GM23338 (cell line): ENCODE results near the gene GALK1. TPM values are rescaled to one million over a fixed set of nuclear protein-coding genes. Genes with fewer than 3 reads are reported as not detected.

ENCODE experiments used
- ATAC-seq: fragments of 200-7000 bp; cut with Tn5 transposase; 3 replicates; pipeline ENCODE4 v1.9.1; 2020
- DNase-seq: peaks from one replicate; pipeline ENCODE4 v3.0.0-alpha.2; 2015; ENCODE audit warnings: low spot score
- H2AFZ ChIP-seq: fragments of 200-600 bp; sonication (generic); 2 replicates; pipeline ENCODE4 v1.8.0; 2016; ENCODE audit warnings: antibody characterized with exemption, mild to moderate bottlenecking, moderate library complexity
- H3F3A ChIP-seq: fragments of 200-600 bp; sonication (generic); replicated peaks from 2 replicates; pipeline ENCODE4 v1.8.0; 2017; ENCODE audit warnings: antibody characterized with exemption, mixed run types, low read depth
- H3K27ac ChIP-seq: fragments of 200-600 bp; sonication (generic); 2 replicates; pipeline ENCODE4 v1.6.1; 2016; ENCODE audit warnings: low read depth
- H3K27me3 ChIP-seq: fragments of 200-600 bp; sonication (generic); 2 replicates; pipeline ENCODE4 v1.8.0; 2016; ENCODE audit warnings: mild to moderate bottlenecking, mixed run types, moderate library complexity; ENCODE audit not compliant: insufficient read depth
- H3K36me3 ChIP-seq: fragments of 200-600 bp; sonication (generic); 2 replicates; pipeline ENCODE4 v1.8.0; 2016; ENCODE audit warnings: mild to moderate bottlenecking; ENCODE audit not compliant: insufficient read depth
- H3K4me1 ChIP-seq: fragments of 200-600 bp; sonication (generic); 2 replicates; pipeline ENCODE4 v1.8.0; 2016; ENCODE audit warnings: mild to moderate bottlenecking, moderate library complexity; ENCODE audit not compliant: insufficient read depth
- H3K4me2 ChIP-seq: fragments of 200-600 bp; sonication (generic); 2 replicates; pipeline ENCODE4 v1.7.1; 2017; ENCODE audit warnings: mixed run types
- H3K4me3 ChIP-seq: fragments of 200-600 bp; sonication (generic); 2 replicates; pipeline ENCODE4 v1.6.1; 2016; ENCODE audit warnings: mixed run types
- H3K79me2 ChIP-seq: fragments of 200-600 bp; sonication (generic); replicated peaks from 2 replicates; pipeline ENCODE4 v1.8.0; 2017; ENCODE audit warnings: mild to moderate bottlenecking; ENCODE audit not compliant: insufficient read depth
- H3K9me2 ChIP-seq: fragments of 200-600 bp; sonication (generic); 2 replicates; pipeline ENCODE4 v1.8.0; 2017; ENCODE audit not compliant: insufficient read depth
- H4K20me1 ChIP-seq: fragments of 200-600 bp; sonication (generic); replicated peaks from 2 replicates; pipeline ENCODE4 v1.8.0; 2017; ENCODE audit warnings: mild to moderate bottlenecking; ENCODE audit not compliant: insufficient read depth
- H3K27ac Mint-ChIP-seq: 2 replicates; pipeline ENCODE4 v1.8.0; 2020; ENCODE audit warnings: inconsistent platforms, mild to moderate bottlenecking, moderate library complexity, mixed read lengths
- H3K27me3 Mint-ChIP-seq: 3 replicates; pipeline ENCODE4 v1.8.0; 2022; ENCODE audit warnings: low read depth, mild to moderate bottlenecking, moderate library complexity, mixed read lengths, inconsistent platforms; ENCODE audit not compliant: insufficient read depth, poor library complexity
- H3K36me3 Mint-ChIP-seq: 3 replicates; pipeline ENCODE4 v1.8.0; 2021; ENCODE audit warnings: low read depth, mild to moderate bottlenecking, inconsistent platforms, moderate library complexity, mixed read lengths
- H3K4me1 Mint-ChIP-seq: 3 replicates; pipeline ENCODE4 v1.8.0; 2020; ENCODE audit warnings: mild to moderate bottlenecking, inconsistent platforms, mixed read lengths
- H3K4me3 Mint-ChIP-seq: 3 replicates; pipeline ENCODE4 v1.8.0; 2021; ENCODE audit warnings: moderate library complexity, mild to moderate bottlenecking, inconsistent platforms, mixed read lengths
- H3K9me3 Mint-ChIP-seq: 3 replicates; pipeline ENCODE4 v1.8.0; 2020; ENCODE audit warnings: moderate library complexity, mild to moderate bottlenecking, inconsistent platforms, mixed read lengths
- EZH2 ChIP-seq: fragments of 200-600 bp; sonication (generic); IDR thresholded peaks from one replicate; pipeline ENCODE4 v1.8.0; 2017; ENCODE audit warnings: antibody characterized with exemption, mild to moderate bottlenecking, low read depth; ENCODE audit not compliant: unreplicated experiment
- EZH2phosphoT487 ChIP-seq: fragments of 200-600 bp; sonication (generic); IDR thresholded peaks from one replicate; pipeline ENCODE4 v1.8.1; 2018; ENCODE audit warnings: antibody characterized with exemption; ENCODE audit not compliant: unreplicated experiment
- JUNB ChIP-seq: IDR thresholded peaks from one replicate; pipeline ENCODE4 v1.6.1; 2016; ENCODE audit warnings: antibody characterized with exemption; ENCODE audit not compliant: unreplicated experiment
- NANOG ChIP-seq: IDR thresholded peaks from 2 replicates; pipeline ENCODE4 v1.6.1; 2016; ENCODE audit warnings: antibody characterized with exemption, borderline replicate concordance
- POLR2AphosphoS5 ChIP-seq: IDR thresholded peaks from 2 replicates; pipeline ENCODE4 v1.6.1; 2016; ENCODE audit warnings: antibody characterized with exemption, low read depth
- STAT1 ChIP-seq: IDR thresholded peaks from one replicate; pipeline ENCODE4 v1.6.1; 2016; ENCODE audit warnings: antibody characterized with exemption; ENCODE audit not compliant: unreplicated experiment
- ZNF331 ChIP-seq: fragments of 250-450 bp; sonication (Bioruptor Pico); IDR thresholded peaks from 2 replicates; pipeline ENCODE4 v1.5.0; 2020; ENCODE audit warnings: low read depth, mild to moderate bottlenecking, moderate library complexity
- polyA plus RNA-seq: library from polyadenylated mRNA; unstranded; fragments of >200 nt; fragmentation: Nextera tagmentation; extraction: Ambion mirVana; gene quantifications from 2 replicates; pipeline ENCODE4 v1.2.1, GENCODE V29; 2016
- total RNA-seq: library from RNA; depleted of rRNA; stranded (reverse); fragments of >200 nt; shearing (Covaris generic); gene quantifications from 2 replicates; pipeline ENCODE4 v1.2.3, GENCODE V29; 2014
- TF ChIP-seq, protein P1 (sequence below): IDR thresholded peaks from one replicate; pipeline ENCODE4 v1.6.1; 2018; ENCODE audit warnings: antibody characterized with exemption; ENCODE audit not compliant: unreplicated experiment

Gene GALK1
- total and polyA plus RNA-seq, 2 experiments from 2014 or later, result 30.5 to 31.7 TPM

DNA sequence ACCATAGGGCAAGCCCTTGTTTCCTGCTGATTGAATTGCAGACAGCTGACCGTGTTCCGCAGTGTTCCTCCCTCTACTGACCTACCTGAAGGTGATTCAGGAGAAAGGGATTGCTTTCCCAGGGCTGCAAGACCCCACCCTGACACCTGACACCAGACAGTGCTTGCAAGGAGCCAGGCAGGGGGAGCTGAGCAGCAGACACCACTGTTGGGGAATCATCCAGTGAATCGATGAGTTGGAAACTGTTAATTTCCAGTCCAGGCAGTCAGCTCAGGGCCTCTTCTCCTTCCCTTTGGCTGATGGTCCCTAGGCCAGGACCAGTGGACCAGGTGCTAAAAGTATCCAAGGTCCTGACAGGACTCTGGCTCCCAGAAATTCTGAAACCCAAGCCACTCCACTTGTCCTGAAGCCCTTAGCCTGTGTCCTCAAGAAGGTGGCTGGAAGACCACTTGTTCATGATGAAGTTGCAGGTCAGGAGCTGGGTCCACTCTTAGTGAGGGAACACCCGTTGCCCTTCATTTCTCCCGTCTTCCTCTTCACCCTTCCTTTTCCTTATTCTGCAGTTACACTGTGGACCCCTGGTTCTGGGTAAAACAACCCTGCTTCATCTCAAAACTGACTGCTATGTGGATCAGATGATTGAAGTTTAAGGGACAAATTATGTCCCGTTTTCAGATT lies 10.1 kb upstream of the GALK1 start:
- Histone ChIP-seq H3F3A (peaks cover 31% of the 10 kb centered on the region), H3K4me1 (peaks cover 10% of the 10 kb centered on the region), H3K4me2 (no peak overlapping the region), H4K20me1 (peaks cover 18% of the 10 kb centered on the region), H3K9me2 (no peaks in the 10 kb centered on the region), H3K4me3 (no peak overlapping the region), H3K27me3 (no peaks in the 10 kb centered on the region), H3K79me2 (peaks cover 22% of the 10 kb centered on the region), H3K27ac (peak overlapping the region; percentile 18; the same call in 1 of the 2 replicates), H3K36me3 (peaks cover 17% of the 10 kb centered on the region; the same call in 1 of the 2 replicates), H2AFZ (no peak overlapping the region)
- Mint-ChIP-seq H3K36me3 (peaks cover 46% of the 10 kb centered on the region), H3K27me3 (peaks cover 50% of the 10 kb centered on the region), H3K4me3 (peak overlapping the region; percentile 27; the same call in 1 of the 3 replicates), H3K27ac (no peak overlapping the region), H3K4me1 (peaks cover 45% of the 10 kb centered on the region), H3K9me3 (peaks cover 4% of the 10 kb centered on the region; the same call in 2 of the 3 replicates)
- TF ChIP-seq, protein P1, sequence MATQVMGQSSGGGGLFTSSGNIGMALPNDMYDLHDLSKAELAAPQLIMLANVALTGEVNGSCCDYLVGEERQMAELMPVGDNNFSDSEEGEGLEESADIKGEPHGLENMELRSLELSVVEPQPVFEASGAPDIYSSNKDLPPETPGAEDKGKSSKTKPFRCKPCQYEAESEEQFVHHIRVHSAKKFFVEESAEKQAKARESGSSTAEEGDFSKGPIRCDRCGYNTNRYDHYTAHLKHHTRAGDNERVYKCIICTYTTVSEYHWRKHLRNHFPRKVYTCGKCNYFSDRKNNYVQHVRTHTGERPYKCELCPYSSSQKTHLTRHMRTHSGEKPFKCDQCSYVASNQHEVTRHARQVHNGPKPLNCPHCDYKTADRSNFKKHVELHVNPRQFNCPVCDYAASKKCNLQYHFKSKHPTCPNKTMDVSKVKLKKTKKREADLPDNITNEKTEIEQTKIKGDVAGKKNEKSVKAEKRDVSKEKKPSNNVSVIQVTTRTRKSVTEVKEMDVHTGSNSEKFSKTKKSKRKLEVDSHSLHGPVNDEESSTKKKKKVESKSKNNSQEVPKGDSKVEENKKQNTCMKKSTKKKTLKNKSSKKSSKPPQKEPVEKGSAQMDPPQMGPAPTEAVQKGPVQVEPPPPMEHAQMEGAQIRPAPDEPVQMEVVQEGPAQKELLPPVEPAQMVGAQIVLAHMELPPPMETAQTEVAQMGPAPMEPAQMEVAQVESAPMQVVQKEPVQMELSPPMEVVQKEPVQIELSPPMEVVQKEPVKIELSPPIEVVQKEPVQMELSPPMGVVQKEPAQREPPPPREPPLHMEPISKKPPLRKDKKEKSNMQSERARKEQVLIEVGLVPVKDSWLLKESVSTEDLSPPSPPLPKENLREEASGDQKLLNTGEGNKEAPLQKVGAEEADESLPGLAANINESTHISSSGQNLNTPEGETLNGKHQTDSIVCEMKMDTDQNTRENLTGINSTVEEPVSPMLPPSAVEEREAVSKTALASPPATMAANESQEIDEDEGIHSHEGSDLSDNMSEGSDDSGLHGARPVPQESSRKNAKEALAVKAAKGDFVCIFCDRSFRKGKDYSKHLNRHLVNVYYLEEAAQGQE, result no peak
- TF ChIP-seq POLR2AphosphoS5, result no peak
- TF ChIP-seq EZH2, result no peak
- TF ChIP-seq NANOG, result no peak
- no peak for TF ChIP-seq JUNB
- no peak for TF ChIP-seq STAT1
- ATAC-seq, result peak; percentile 6
- peak; percentile 62 for DNase-seq

DNA sequence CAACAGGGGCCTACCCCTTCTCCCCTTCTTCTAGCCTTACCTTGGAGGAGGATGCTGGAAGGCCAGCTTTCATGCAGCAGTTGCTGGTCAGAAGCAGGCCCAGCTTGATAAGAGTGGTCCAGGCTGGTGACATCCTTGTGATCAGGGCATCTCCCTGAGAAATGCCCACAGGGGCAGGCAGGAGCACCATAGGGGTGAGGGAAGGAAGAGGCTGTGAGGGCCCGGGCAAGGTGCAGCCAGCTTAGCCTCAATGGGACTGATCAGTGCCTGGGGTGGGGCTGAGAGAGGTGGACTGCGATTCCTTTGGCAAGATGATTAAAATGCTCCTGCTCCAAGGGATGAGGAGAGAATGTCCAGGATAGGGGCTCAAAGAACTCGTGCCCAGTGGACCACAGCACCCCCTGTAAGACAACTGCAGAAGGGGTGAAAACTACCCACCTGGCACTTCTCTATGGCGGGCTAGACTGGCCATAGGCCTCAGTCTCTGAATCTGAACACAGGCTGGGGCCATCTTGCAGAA lies 9.5 kb upstream of the GALK1 start:
- no peak overlapping the region for H3K4me3 ChIP-seq
- H3K27me3 Mint-ChIP-seq, result peaks cover 47% of the 10 kb centered on the region
- H3K36me3 Mint-ChIP-seq, result peaks cover 43% of the 10 kb centered on the region
- H4K20me1 ChIP-seq, result peaks cover 18% of the 10 kb centered on the region
- no peaks in the 10 kb centered on the region for H3K9me2 ChIP-seq
- no peaks in the 10 kb centered on the region for H3K27me3 ChIP-seq
- peaks cover 10% of the 10 kb centered on the region for H3K4me1 ChIP-seq
- H3K27ac Mint-ChIP-seq, result no peak overlapping the region
- ATAC-seq, result no peak; the same call in 2 of the 3 replicates
- H3K4me1 Mint-ChIP-seq, result peaks cover 42% of the 10 kb centered on the region
- 0 out of 2 replicates have a peak overlapping the region, but pooled peaks have one; percentile 59 for H3K27ac ChIP-seq
- peaks cover 17% of the 10 kb centered on the region; the same call in 1 of the 2 replicates for H3K36me3 ChIP-seq
- TF ChIP-seq EZH2phosphoT487, result no peak
- TF ChIP-seq POLR2AphosphoS5, result no peak
- no peak for TF ChIP-seq JUNB
- TF ChIP-seq ZNF331 (CRISPR knock-in tag), result no peak
- no peak for TF ChIP-seq NANOG
- TF ChIP-seq EZH2, result no peak
- TF ChIP-seq STAT1, result no peak
- TF ChIP-seq, protein P1, result no peak
- no peak overlapping the region for H2AFZ ChIP-seq
- H3F3A ChIP-seq, result peaks cover 31% of the 10 kb centered on the region
- no peak overlapping the region for H3K4me2 ChIP-seq
- H3K4me3 Mint-ChIP-seq, result no peak overlapping the region
- H3K79me2 ChIP-seq, result peaks cover 22% of the 10 kb centered on the region
- DNase-seq, result no peak
- H3K9me3 Mint-ChIP-seq, result peaks cover under 1% of the 10 kb centered on the region; the same call in 2 of the 3 replicates
